Keratinocyte (primary cell): ENCODE data around the gene TIMM22. TPM values are rescaled to one million over a fixed set of nuclear protein-coding genes. Genes with fewer than 3 reads are reported as not detected.

ENCODE experiments used
- DNase-seq: peaks from one replicate; pipeline ENCODE4 v3.0.0-alpha.2; 2011; ENCODE audit warnings: low read depth, missing footprints, low spot score
- FAIRE-seq: peaks from 2 replicates; lab custom pipeline; 2011; peaks lifted over from hg19 to GRCh38; lab: Jason Lieb, UNC
- H2AFZ ChIP-seq: 2 replicates; pipeline ENCODE4 v1.6.0; 2012; ENCODE audit warnings: low read length, control low read depth, inconsistent platforms; ENCODE audit not compliant: control insufficient read depth
- H3K27ac ChIP-seq: 2 replicates; pipeline ENCODE4 v1.5.1; 2011; ENCODE audit warnings: low read length; ENCODE audit not compliant: control insufficient read depth, insufficient read depth
- H3K27me3 ChIP-seq: 3 replicates; pipeline ENCODE4 v1.6.0; 2011; ENCODE audit warnings: low read length; ENCODE audit not compliant: control insufficient read depth, insufficient read depth; ENCODE audit errors: extremely low read depth
- H3K36me3 ChIP-seq, 2 experiments: 2 replicates in 1 of 2; 3 replicates in 1 of 2; pipeline ENCODE4 v1.5.1; 2011; ENCODE audit warnings: low read length in 2 of 2, mild to moderate bottlenecking in 1 of 2; ENCODE audit not compliant: control insufficient read depth in 2 of 2, insufficient read depth in 2 of 2; ENCODE audit errors: extremely low read depth in 1 of 2
- H3K4me1 ChIP-seq: 3 replicates; pipeline ENCODE4 v1.5.1; 2011; ENCODE audit warnings: low read length; ENCODE audit not compliant: control insufficient read depth, insufficient read depth; ENCODE audit errors: extremely low read depth
- H3K4me2 ChIP-seq: 3 replicates; pipeline ENCODE4 v1.6.0; 2011; ENCODE audit warnings: low read depth, low read length; ENCODE audit not compliant: control insufficient read depth, insufficient read depth; ENCODE audit errors: extremely low read depth
- H3K4me3 ChIP-seq, 3 experiments: fragments of 200-600 bp in 1 of 3; sonication (generic) in 1 of 3; 2 replicates in 2 of 3; 3 replicates in 1 of 3; pipeline ENCODE4 v1.5.1; 2011 to 2016; ENCODE audit warnings: low read length in 3 of 3, mild to moderate bottlenecking in 3 of 3, control low read depth in 2 of 3, inconsistent platforms in 1 of 3, low read depth in 1 of 3, mixed read lengths in 1 of 3, mixed run types in 1 of 3, moderate library complexity in 1 of 3; ENCODE audit not compliant: control insufficient read depth in 2 of 3, insufficient read depth in 2 of 3; ENCODE audit errors: extremely low read depth in 1 of 3
- H3K79me2 ChIP-seq: 2 replicates; pipeline ENCODE4 v1.6.0; 2012; ENCODE audit warnings: low read length; ENCODE audit not compliant: control insufficient read depth, insufficient read depth
- H3K9ac ChIP-seq: 3 replicates; pipeline ENCODE4 v1.6.0; 2011; ENCODE audit warnings: low read length; ENCODE audit not compliant: control insufficient read depth, insufficient read depth; ENCODE audit errors: extremely low read depth
- H3K9me1 ChIP-seq: 3 replicates; pipeline ENCODE4 v1.6.0; 2011; ENCODE audit warnings: low read length; ENCODE audit not compliant: control insufficient read depth, insufficient read depth; ENCODE audit errors: extremely low read depth
- H3K9me3 ChIP-seq: 2 replicates; pipeline ENCODE4 v1.5.1; 2012; ENCODE audit warnings: low read depth, low read length; ENCODE audit not compliant: control insufficient read depth
- H4K20me1 ChIP-seq: 3 replicates; pipeline ENCODE4 v1.6.0; 2011; ENCODE audit warnings: low read length; ENCODE audit not compliant: control insufficient read depth, insufficient read depth; ENCODE audit errors: extremely low read depth
- EZH2 ChIP-seq: IDR thresholded peaks from one replicate; pipeline ENCODE4 v1.6.1; 2012; ENCODE audit warnings: inconsistent platforms, mild to moderate bottlenecking, low read length, moderate library complexity
- dilution Hi-C: fragments of 300-500 bp; cut with MboI; formaldehyde crosslinking; loops from one replicate; pipeline ENCODE4 v1.7.0; 2020; ENCODE audit warnings: low sequenced_read_pairs; ENCODE audit not compliant: extremely low pct_ligation_motif_present
- polyA plus RNA-seq, 5 experiments: library from polyadenylated mRNA; depleted of rRNA in 3 of 5; stranded (reverse) in 3 of 5; stranded (forward) in 1 of 5; unstranded in 1 of 5; fragments of >200 nt; gene quantifications; 1 replicate in 1 of 5; 2 replicates in 3 of 5; 3 replicates in 1 of 5; pipeline versions ENCODE4 v1.2.1 to v1.2.3, GENCODE V29; 2011 to 2012; ENCODE audit warnings: missing spikeins in 2 of 5, low read depth in 1 of 5, low replicate concordance in 1 of 5
- TF ChIP-seq, protein P1 (sequence below), 3 experiments: IDR thresholded peaks in 1 of 3; conservative IDR thresholded peaks in 1 of 3; optimal IDR thresholded peaks in 1 of 3; 2 replicates in 2 of 3; 3 replicates in 1 of 3; pipeline versions ENCODE3 to v1.5.1; 2011; ENCODE audit warnings: low read length in 3 of 3, mild to moderate bottlenecking in 3 of 3, moderate library complexity in 2 of 3, control low read depth in 1 of 3, inconsistent platforms in 1 of 3; ENCODE audit not compliant: insufficient read depth in 2 of 3; ENCODE audit errors: extremely low read depth in 1 of 3

The TIMM22 gene
- polyA plus RNA-seq, 1 donor (not counting 4 experiments of a cell fraction or from before 2014, with no cell fraction given) = 14.4 TPM

DNA sequence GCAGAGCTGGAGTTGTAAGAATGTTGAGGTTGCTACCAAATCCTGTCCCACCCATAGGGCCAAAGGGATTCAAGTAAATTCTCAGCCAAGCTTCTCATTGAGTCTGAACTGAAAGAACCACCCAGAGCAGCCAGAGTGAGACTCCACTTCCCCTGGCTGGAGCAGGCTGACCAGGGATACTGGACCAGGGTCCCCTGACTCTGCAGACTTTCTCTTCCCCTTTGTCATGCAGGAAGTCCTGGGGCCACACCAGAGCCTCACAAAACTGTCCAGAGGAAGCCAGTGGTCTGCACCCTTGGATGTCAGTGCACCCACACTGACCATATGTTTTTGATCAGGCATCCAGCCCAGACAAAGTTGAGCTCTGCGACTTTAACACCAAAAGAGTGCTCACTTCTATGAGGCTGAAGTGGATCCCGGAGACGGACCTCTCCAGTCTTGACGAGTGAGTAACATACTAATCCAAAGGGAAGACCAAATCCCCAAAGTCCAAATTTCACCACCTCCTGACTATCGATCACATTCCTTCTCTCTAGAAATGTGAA is 21.5 kb upstream of the TIMM22 start:
- H2AFZ ChIP-seq = no peak overlapping the region
- peak overlapping the region; percentile 70 for H3K4me2 ChIP-seq
- peaks cover 76% of the 10 kb centered on the region for H3K79me2 ChIP-seq
- H3K9ac ChIP-seq = peak overlapping the region; percentile 55
- no peaks in the 10 kb centered on the region for H3K9me1 ChIP-seq
- DNase-seq (no peak), FAIRE-seq (peak; percentile 48)
- peaks cover 0 to 2% of the 10 kb centered on the region in 2 experiments for H3K36me3 ChIP-seq
- H3K4me3 ChIP-seq = peak overlapping the region in 1 of 3 experiments; percentile 2
- H3K27ac ChIP-seq = peak overlapping the region; percentile 57
- dilution Hi-C loops = loop anchor here (25.0 kb wide), 1 partner anchor 188 kb away; the partner anchor contains the start of genes GLOD4 and MRM3
- peaks cover 54% of the 10 kb centered on the region for H3K4me1 ChIP-seq
- no peaks in the 10 kb centered on the region for H3K27me3 ChIP-seq
- TF ChIP-seq, protein P1, sequence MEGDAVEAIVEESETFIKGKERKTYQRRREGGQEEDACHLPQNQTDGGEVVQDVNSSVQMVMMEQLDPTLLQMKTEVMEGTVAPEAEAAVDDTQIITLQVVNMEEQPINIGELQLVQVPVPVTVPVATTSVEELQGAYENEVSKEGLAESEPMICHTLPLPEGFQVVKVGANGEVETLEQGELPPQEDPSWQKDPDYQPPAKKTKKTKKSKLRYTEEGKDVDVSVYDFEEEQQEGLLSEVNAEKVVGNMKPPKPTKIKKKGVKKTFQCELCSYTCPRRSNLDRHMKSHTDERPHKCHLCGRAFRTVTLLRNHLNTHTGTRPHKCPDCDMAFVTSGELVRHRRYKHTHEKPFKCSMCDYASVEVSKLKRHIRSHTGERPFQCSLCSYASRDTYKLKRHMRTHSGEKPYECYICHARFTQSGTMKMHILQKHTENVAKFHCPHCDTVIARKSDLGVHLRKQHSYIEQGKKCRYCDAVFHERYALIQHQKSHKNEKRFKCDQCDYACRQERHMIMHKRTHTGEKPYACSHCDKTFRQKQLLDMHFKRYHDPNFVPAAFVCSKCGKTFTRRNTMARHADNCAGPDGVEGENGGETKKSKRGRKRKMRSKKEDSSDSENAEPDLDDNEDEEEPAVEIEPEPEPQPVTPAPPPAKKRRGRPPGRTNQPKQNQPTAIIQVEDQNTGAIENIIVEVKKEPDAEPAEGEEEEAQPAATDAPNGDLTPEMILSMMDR (optimal IDR thresholded peaks at IDR 0.05 in 1 of 3, IDR thresholded peaks at IDR 0.05 in 1 of 3, conservative IDR thresholded peaks at IDR 0.05 in 1 of 3; ENCODE audit: extremely low read depth in 1 of 3, insufficient read depth in 2 of 3, low read length in 3 of 3) = no peak
- TF ChIP-seq EZH2 = no peak
- no peaks in the 10 kb centered on the region for H3K9me3 ChIP-seq
- H4K20me1 ChIP-seq = peaks cover 5% of the 10 kb centered on the region

DNA sequence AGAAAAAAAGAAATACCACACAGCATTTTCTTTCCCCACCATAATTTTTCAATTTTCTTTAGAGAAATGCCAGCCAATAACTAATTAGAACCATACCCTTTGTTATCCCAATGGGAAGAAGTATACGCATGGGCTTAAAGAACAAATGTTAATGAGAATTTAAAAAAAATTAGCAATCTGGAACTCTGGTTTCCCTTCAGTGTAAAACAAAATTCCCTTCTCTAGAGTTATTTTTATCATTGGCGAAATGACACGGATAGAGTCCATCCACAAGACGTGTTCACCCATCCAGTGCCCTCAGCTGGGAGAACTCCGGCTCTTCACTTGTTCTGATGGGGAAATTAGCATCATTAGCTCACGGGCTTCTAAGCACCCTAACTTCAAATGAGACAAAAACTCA is 20.6 kb upstream of the TIMM22 start:
- Histone ChIP-seq H3K36me3 (no peaks in the 10 kb centered on the region), H2AFZ (no peak overlapping the region), H3K79me2 (peaks cover 67% of the 10 kb centered on the region), H3K9ac (peak overlapping the region; percentile 92), H3K9me3 (no peaks in the 10 kb centered on the region), H3K27me3 (no peaks in the 10 kb centered on the region), H3K9me1 (no peaks in the 10 kb centered on the region), H3K4me1 (peaks cover 58% of the 10 kb centered on the region), H3K27ac (peak overlapping the region; percentile 89), H3K4me3 (peak overlapping the region in 1 of 3 experiments; percentile 91), H3K4me2 (peak overlapping the region; percentile 95), H4K20me1 (peaks cover 5% of the 10 kb centered on the region)
- no peak for TF ChIP-seq EZH2
- TF ChIP-seq, protein P1 (optimal IDR thresholded peaks at IDR 0.05 in 1 of 3, IDR thresholded peaks at IDR 0.05 in 1 of 3, conservative IDR thresholded peaks at IDR 0.05 in 1 of 3; ENCODE audit: extremely low read depth in 1 of 3, insufficient read depth in 2 of 3, low read length in 3 of 3) = no peak
- DNase-seq = no peak
- peak; percentile 32 for FAIRE-seq
- dilution Hi-C loops = loop anchor here (25.0 kb wide), 1 partner anchor 189 kb away; the partner anchor contains the start of genes GLOD4 and MRM3
